ENCODE results near the gene RLF. TPM values are rescaled to one million over a fixed set of nuclear protein-coding genes. Genes with fewer than 3 reads are reported as not detected.
A peak's percentile ranks its signal among the peaks of the same experiment; 100 is the strongest.

Gene RLF
- total RNA-seq, 4 donors from 2014 or later: 19.4 to 28.7 (median 27.9) TPM

GRCh38 chr1:40281853-40282252 lies 120.7 kb downstream of the RLF start:
- H3K4me3 ChIP-seq: no peak overlapping the region

More at GRCh38 chr1:40281853-40282252, 120.7 kb downstream of the RLF start:
- Histone ChIP-seq H3K27me3 (no peaks in the 10 kb centered on the region), H3K9me3 (no peaks in the 10 kb centered on the region), H3K36me3 (peaks cover 0 to 69% of the 10 kb centered on the region in 2 donors), H3K27ac (peak overlapping the region in 1 of 4 donors; percentile 68), H3K4me1 (peaks cover 0 to 20% (median 0%) of the 10 kb centered on the region in 3 donors)
- no peak for TF ChIP-seq POLR2A (IDR thresholded peaks at IDR 0.05)
- no peak for TF ChIP-seq POLR2AphosphoS5 (IDR thresholded peaks at IDR 0.05)
- TF ChIP-seq, protein P1, sequence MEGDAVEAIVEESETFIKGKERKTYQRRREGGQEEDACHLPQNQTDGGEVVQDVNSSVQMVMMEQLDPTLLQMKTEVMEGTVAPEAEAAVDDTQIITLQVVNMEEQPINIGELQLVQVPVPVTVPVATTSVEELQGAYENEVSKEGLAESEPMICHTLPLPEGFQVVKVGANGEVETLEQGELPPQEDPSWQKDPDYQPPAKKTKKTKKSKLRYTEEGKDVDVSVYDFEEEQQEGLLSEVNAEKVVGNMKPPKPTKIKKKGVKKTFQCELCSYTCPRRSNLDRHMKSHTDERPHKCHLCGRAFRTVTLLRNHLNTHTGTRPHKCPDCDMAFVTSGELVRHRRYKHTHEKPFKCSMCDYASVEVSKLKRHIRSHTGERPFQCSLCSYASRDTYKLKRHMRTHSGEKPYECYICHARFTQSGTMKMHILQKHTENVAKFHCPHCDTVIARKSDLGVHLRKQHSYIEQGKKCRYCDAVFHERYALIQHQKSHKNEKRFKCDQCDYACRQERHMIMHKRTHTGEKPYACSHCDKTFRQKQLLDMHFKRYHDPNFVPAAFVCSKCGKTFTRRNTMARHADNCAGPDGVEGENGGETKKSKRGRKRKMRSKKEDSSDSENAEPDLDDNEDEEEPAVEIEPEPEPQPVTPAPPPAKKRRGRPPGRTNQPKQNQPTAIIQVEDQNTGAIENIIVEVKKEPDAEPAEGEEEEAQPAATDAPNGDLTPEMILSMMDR (IDR thresholded peaks at IDR 0.05): no peak
- no peak for TF ChIP-seq EP300 (IDR thresholded peaks at IDR 0.05)
- WGBS, 2 donors (ENCODE audit: low coverage in 1 of 2): 41 to 57% methylated on average over 2 of the region's 2 CpGs
- ATAC-seq: no peak

Small RNA genes lying within 50 kb of the gene (small RNA-seq; reads per million reads assigned to genes)
- gene RNU6-1237P: 0 reads per million in 4 donors

Other genes with a start within 250 kb of the RLF start
- gene MFSD2A, start 206.2 kb upstream of the RLF start, total RNA-seq: 1 to 10 TPM in 2 of 4 donors, under 1 TPM in 2; 0.84 to 4.8 (median 1.4) TPM
- 100 to 1,000 TPM; 421 to 533 (median 500) TPM for gene CAP1, start 120.7 kb upstream of the RLF start, total RNA-seq
- gene PPT1, start 64.1 kb upstream of the RLF start, total RNA-seq: 10 to 100 TPM; 53.0 to 90.6 (median 65.7) TPM
- gene TMCO2, start 86.5 kb downstream of the RLF start, total RNA-seq: not detected
- gene ZMPSTE24, start 96.8 kb downstream of the RLF start, total RNA-seq: 10 to 100 TPM; 49.0 to 76.1 (median 58.3) TPM
- gene COL9A2, start 155.9 kb downstream of the RLF start, total RNA-seq: 10 to 100 TPM in 1 of 4 donors, 1 to 10 TPM in 3; 1.6 to 12.0 (median 4.9) TPM
- gene SMAP2, start 212.3 kb downstream of the RLF start, total RNA-seq: 10 to 100 TPM; 19.9 to 43.2 (median 26.6) TPM